HG03196 (cell line): ENCODE results near the gene P4HA2.
"Not testable (repeated sequence)": the region's sequence is repeated elsewhere in the genome, so short reads cannot be mapped to it uniquely, and the experiment has no call there.

Experiments used
- ATAC-seq: cut with Tn5 transposase; IDR thresholded peaks from one replicate; pipeline ENCODE4 v1.9.1; 2021; ENCODE audit not compliant: unreplicated experiment

The P4HA2 gene

DNA sequence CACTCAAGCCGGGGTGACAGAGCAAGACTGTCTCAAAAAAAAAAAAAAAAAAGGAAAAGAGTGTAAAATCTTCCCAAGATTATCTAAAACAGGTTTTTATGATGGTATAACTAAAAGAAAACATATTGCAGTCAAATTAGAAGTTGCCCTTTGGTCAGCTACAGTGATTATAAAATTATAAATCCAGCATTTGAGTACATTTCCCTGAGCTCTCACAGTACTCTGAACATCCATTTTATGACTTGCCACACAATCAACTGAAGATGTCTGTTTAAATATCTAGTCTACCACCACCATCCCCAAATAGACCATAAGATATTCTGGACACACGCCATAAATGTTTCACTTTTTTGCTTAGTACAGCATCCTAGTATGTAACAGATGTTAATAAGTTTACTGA is 77.1 kb downstream of the P4HA2 start:
- no peak for ATAC-seq

DNA sequence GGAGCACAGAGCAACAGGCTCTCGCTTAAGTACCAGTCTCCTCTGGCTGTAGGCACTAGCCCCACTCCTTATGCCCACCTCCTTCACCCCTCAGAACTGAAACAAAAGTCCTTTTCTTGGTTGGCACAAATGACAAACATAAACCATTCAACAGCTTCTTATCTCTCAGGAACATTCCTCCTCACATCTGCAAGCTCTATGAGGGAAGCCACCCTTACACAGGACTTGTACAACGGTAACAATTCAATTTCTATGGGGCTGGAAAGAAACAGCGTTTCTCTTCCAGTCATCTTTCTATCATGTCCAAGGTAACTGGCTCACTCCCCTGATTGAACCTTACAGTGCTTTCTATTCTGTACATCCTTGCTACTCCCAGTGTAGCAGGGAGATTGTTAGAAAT is 80.0 kb downstream of the P4HA2 start:
- no peak for ATAC-seq

DNA sequence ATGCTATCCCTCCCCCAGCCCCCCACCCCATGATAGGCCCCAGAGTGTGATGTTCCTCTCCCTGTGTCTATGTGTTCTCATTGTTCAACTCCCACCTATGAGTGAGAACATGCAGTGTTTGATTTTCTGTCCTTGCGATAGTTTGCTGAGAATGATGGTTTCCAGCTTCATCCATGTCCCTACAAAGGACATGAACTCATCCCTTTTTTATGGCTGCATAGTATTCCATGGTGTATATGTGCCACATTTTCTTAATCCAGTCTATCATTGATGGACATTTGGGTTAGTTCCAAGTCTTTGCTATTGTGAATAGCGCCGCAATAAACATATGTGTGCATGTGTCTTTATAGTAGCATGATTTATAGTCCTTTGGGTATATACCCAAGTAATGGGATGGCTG is 82.3 kb downstream of the P4HA2 start:
- not testable (repeated sequence) for ATAC-seq

DNA sequence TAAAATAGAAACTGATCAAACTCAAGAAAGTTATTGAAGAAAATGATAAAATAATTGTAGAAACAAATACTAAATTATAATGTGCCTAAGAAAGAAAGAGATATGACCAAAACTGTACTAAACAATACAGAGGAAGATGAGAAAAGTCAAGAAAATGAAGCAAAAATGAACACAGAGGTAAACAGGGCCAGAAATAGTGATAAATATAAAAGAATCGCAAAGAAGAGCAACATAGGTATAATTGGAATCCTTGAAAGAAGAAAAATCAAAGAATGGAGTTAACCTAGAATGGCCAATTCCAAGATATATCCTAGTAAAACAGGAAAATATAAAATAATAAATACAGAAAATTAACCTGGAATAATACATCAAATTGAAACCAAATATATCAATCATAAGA is 84.5 kb downstream of the P4HA2 start:
- no peak for ATAC-seq

DNA sequence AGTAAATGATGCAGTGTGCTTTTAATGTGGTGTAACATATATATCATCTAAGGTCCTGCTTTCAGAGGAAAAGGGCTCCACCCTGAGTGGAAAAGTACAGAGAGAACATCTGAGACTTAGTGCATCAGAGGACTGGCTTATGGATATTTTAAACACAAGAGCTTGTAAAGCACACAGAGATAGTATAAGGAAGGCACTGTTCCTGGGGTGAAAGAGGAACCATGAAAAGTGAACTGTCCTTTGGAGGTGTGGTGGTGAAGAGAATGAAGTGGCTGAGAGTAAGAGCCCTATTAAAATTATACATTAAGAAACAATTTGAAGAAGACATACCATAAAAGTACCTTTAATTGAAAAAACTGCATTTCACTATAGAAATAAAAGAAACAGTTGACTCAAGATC is 85.2 kb downstream of the P4HA2 start:
- no peak for ATAC-seq
